K562 (cell line): ENCODE measurements around the gene DUSP23. TPM values are rescaled to one million over a fixed set of nuclear protein-coding genes. Genes with fewer than 3 reads are reported as not detected.
A peak's percentile ranks its signal among the peaks of the same experiment; 100 is the strongest.

Source experiments
- ARNT ChIP-seq, 2 experiments: fragments of 450-650 bp; IDR thresholded peaks; 2 replicates each; pipeline ENCODE4 v1.6.1; 2016; ENCODE audit warnings: mild to moderate bottlenecking in 1 of 2
- BRD9 ChIP-seq: fragments of 450-650 bp; IDR thresholded peaks from 2 replicates; pipeline ENCODE4 v1.6.1; 2018; ENCODE audit warnings: low read depth; ENCODE audit not compliant: partially characterized antibody
- ILK ChIP-seq: fragments of 450-650 bp; IDR thresholded peaks from 2 replicates; pipeline ENCODE4 v1.6.1; 2016; ENCODE audit warnings: missing genetic modification characterization, low read depth, mild to moderate bottlenecking, missing compliant biosample characterization, moderate library complexity, borderline replicate concordance
- MAFK ChIP-seq: IDR thresholded peaks from 2 replicates; pipeline ENCODE4 v1.6.1; 2011; ENCODE audit warnings: low read length, improper control_type of control experiment
- MAZ ChIP-seq, 2 experiments: fragments of 450-650 bp in 1 of 2; sonication (generic) in 1 of 2; formaldehyde crosslinking; IDR thresholded peaks in 1 of 2; conservative IDR thresholded peaks in 1 of 2; 2 replicates each; pipeline versions ENCODE4 v1.4.0 to v1.5.0; 2020; ENCODE audit warnings: mild to moderate bottlenecking in 1 of 2, missing genetic modification reagents in 1 of 2
- MEF2A ChIP-seq: IDR thresholded peaks from 2 replicates; pipeline ENCODE4 v1.6.1; 2011; ENCODE audit warnings: low read depth, mild to moderate bottlenecking, low read length, moderate library complexity; ENCODE audit not compliant: control insufficient read depth
- NUFIP1 ChIP-seq: fragments of 450-650 bp; IDR thresholded peaks from 2 replicates; pipeline ENCODE4 v1.6.1; 2018; ENCODE audit not compliant: partially characterized antibody
- SIN3B ChIP-seq: fragments of 450-650 bp; IDR thresholded peaks from 2 replicates; pipeline ENCODE4 v1.6.1; 2017; ENCODE audit warnings: low read depth, mild to moderate bottlenecking, moderate library complexity
- STAT5B ChIP-seq: fragments of 250-450 bp; sonication (Bioruptor Pico); IDR thresholded peaks from 2 replicates; pipeline ENCODE4 v1.8.0; 2021; ENCODE audit warnings: mild to moderate bottlenecking, inconsistent platforms
- TCF7 ChIP-seq: sonication (generic); IDR thresholded peaks from 2 replicates; pipeline ENCODE4 v1.6.1; 2016; ENCODE audit warnings: antibody characterized with exemption, borderline replicate concordance
- ZNF354B ChIP-seq: fragments of 250-450 bp; sonication (Bioruptor Pico); IDR thresholded peaks from 2 replicates; pipeline ENCODE4 v1.4.0; 2020
- ZNF41 ChIP-seq: fragments of 250-450 bp; sonication (Bioruptor Pico); conservative IDR thresholded peaks from 2 replicates; pipeline ENCODE4 v1.4.0; 2020; ENCODE audit warnings: mild to moderate bottlenecking
- ZNF551 ChIP-seq: fragments of 250-450 bp; sonication (Bioruptor Pico); IDR thresholded peaks from 2 replicates; pipeline ENCODE4 v1.5.0; 2021; ENCODE audit warnings: mild to moderate bottlenecking, moderate library complexity
- ZNF561 ChIP-seq: fragments of 450-650 bp; formaldehyde crosslinking; conservative IDR thresholded peaks from 2 replicates; pipeline ENCODE4 v1.4.0; 2020; ENCODE audit warnings: mild to moderate bottlenecking, moderate library complexity
- ZNF589 ChIP-seq: fragments of 200-800 bp; sonication (Bioruptor generic); IDR thresholded peaks from 2 replicates; pipeline ENCODE4 v1.6.1; 2016; ENCODE audit warnings: low read depth, missing genetic modification characterization, missing compliant biosample characterization
- polyA plus RNA-seq, 8 experiments: library from polyadenylated mRNA; depleted of rRNA in 4 of 8; stranded (reverse) in 5 of 8; unstranded in 3 of 8; fragments of >200 nt; fragmentation: Nextera tagmentation in 2 of 8; fragmentation: Illumina TruSeq in 1 of 8; extraction: Ambion mirVana in 2 of 8; extraction: Trizol in 1 of 8; gene quantifications; 2 replicates each; pipeline versions ENCODE4 v1.2.1 to v1.2.3, GENCODE V29; 2011 to 2014; ENCODE audit warnings: inconsistent platforms in 1 of 8, missing spikeins in 1 of 8
- total RNA-seq, 7 experiments: library from RNA; depleted of rRNA in 6 of 7; stranded (reverse); fragments of >200 nt in 6 of 7; fragmentation: Illumina TruSeq in 2 of 7; extraction: Trizol in 2 of 7; gene quantifications; 2 replicates each; pipeline versions ENCODE4 v1.2.1 to v1.2.3, GENCODE V29; 2011 to 2021; ENCODE audit warnings: low replicate concordance in 1 of 7
- TF ChIP-seq, protein P1 (sequence below): sonication (generic); formaldehyde crosslinking; IDR thresholded peaks from 2 replicates; pipeline ENCODE4 v1.8.0; 2022; ENCODE audit warnings: mild to moderate bottlenecking, missing genetic modification reagents
- TF ChIP-seq, protein P2 (sequence below): fragments of 450-650 bp; formaldehyde crosslinking; IDR thresholded peaks from 2 replicates; pipeline ENCODE4 v1.4.0; 2020; ENCODE audit warnings: mild to moderate bottlenecking, mixed read lengths
- TF ChIP-seq, protein P3 (sequence below), 2 experiments: IDR thresholded peaks in 1 of 2; conservative IDR thresholded peaks in 1 of 2; 2 replicates each; pipeline ENCODE4 v1.6.1; 2016; ENCODE audit warnings: low read depth in 2 of 2, mild to moderate bottlenecking in 1 of 2, missing compliant biosample characterization in 1 of 2, missing genetic modification characterization in 1 of 2, moderate library complexity in 1 of 2
- TF ChIP-seq, protein P4 (sequence below): fragments of 250-450 bp; sonication (Bioruptor Pico); IDR thresholded peaks from 2 replicates; pipeline ENCODE4 v1.8.0; 2021; ENCODE audit warnings: moderate library complexity, mild to moderate bottlenecking, inconsistent platforms

The DUSP23 gene
- total and polyA plus RNA-seq, 9 of the 15 experiments (the other 6 are each of a cell fraction or from before 2014, with no cell fraction given), result 1.0 to 34.8 (median 13.7) TPM

DNA sequence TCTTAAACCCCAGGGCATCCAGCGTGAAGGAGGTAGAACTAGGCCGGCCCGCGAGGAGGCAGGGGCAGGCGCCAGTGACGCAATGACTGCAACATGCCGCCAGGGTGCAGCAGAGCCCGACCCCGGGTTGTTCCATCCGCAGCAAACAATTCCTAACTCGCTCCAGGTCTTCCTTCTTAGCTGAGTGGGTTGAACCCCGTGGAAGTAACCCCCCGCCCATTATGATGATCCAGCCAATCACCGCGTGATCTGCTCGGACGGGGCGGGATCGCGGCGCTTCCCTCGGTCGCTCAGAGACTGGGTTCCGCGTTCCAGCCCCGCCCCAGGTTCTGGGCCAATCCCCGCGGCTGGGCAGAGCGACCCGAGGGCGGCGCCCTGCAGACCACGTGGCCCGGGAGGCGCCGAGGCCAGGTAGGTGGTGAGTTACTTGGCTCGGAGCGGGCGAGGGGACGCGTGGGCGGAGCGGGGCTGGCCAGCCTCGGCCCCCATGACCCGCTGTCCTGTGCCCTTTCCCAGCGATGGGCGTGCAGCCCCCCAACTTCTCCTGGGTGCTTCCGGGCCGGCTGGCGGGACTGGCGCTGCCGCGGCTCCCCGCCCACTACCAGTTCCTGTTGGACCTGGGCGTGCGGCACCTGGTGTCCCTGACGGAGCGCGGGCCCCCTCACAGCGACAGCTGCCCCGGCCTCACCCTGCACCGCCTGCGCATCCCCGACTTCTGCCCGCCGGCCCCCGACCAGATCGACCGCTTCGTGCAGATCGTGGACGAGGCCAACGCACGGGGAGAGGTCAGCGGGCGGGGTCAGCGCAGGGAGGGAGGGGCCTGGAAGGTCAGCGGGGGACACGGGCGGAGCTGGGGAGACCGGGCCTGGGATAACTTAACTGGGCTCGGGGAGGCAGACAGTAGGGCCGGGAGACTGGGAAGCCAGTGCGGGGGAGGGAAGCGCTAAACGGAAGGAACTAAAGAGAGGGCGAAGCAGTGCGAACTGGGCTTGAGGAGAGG lies at the start of gene DUSP23 (continued):
- TF ChIP-seq, protein P1, sequence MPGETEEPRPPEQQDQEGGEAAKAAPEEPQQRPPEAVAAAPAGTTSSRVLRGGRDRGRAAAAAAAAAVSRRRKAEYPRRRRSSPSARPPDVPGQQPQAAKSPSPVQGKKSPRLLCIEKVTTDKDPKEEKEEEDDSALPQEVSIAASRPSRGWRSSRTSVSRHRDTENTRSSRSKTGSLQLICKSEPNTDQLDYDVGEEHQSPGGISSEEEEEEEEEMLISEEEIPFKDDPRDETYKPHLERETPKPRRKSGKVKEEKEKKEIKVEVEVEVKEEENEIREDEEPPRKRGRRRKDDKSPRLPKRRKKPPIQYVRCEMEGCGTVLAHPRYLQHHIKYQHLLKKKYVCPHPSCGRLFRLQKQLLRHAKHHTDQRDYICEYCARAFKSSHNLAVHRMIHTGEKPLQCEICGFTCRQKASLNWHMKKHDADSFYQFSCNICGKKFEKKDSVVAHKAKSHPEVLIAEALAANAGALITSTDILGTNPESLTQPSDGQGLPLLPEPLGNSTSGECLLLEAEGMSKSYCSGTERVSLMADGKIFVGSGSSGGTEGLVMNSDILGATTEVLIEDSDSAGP (CRISPR knock-in tag), result no peak
- TF ChIP-seq TCF7 (no peak), MAFK (no peak), ZNF551 (no peak), ZNF561 (CRISPR knock-in tag) (no peak), STAT5B (no peak), ZNF589 (CRISPR knock-in tag) (peak; percentile 26; the same call in 1 of the 2 replicates), MAZ (CRISPR knock-in tag; conservative IDR thresholded peaks at IDR 0.05 in 1 of 2, IDR thresholded peaks at IDR 0.05 in 1 of 2) (peak; percentile 78 to 83; a peak in 1 of 4 replicates), MEF2A (no peak), BRD9 (no peak), ZNF354B (CRISPR knock-in tag) (no peak), ILK (no peak), NUFIP1 (no peak), ARNT (IDR thresholded peaks at IDR 0.05) (no peak), ZNF41 (CRISPR knock-in tag) (no peak), SIN3B (no peak)
- TF ChIP-seq, protein P2, sequence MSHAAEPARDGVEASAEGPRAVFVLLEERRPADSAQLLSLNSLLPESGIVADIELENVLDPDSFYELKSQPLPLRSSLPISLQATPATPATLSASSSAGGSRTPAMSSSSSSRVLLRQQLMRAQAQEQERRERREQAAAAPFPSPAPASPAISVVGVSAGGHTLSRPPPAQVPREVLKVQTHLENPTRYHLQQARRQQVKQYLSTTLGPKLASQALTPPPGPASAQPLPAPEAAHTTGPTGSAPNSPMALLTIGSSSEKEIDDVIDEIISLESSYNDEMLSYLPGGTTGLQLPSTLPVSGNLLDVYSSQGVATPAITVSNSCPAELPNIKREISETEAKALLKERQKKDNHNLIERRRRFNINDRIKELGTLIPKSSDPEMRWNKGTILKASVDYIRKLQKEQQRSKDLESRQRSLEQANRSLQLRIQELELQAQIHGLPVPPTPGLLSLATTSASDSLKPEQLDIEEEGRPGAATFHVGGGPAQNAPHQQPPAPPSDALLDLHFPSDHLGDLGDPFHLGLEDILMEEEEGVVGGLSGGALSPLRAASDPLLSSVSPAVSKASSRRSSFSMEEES (CRISPR knock-in tag), result peak; percentile 42
- TF ChIP-seq, protein P3, sequence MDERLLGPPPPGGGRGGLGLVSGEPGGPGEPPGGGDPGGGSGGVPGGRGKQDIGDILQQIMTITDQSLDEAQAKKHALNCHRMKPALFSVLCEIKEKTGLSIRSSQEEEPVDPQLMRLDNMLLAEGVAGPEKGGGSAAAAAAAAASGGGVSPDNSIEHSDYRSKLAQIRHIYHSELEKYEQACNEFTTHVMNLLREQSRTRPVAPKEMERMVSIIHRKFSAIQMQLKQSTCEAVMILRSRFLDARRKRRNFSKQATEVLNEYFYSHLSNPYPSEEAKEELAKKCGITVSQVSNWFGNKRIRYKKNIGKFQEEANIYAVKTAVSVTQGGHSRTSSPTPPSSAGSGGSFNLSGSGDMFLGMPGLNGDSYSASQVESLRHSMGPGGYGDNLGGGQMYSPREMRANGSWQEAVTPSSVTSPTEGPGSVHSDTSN (CRISPR knock-in tag; IDR thresholded peaks at IDR 0.05; ENCODE audit: low read depth), result no peak
- TF ChIP-seq, protein P3 (tag; conservative IDR thresholded peaks at IDR 0.05; ENCODE audit: low read depth), result 0 out of 2 replicates have a peak, but pooled peaks have one; percentile 5
- TF ChIP-seq, protein P4, sequence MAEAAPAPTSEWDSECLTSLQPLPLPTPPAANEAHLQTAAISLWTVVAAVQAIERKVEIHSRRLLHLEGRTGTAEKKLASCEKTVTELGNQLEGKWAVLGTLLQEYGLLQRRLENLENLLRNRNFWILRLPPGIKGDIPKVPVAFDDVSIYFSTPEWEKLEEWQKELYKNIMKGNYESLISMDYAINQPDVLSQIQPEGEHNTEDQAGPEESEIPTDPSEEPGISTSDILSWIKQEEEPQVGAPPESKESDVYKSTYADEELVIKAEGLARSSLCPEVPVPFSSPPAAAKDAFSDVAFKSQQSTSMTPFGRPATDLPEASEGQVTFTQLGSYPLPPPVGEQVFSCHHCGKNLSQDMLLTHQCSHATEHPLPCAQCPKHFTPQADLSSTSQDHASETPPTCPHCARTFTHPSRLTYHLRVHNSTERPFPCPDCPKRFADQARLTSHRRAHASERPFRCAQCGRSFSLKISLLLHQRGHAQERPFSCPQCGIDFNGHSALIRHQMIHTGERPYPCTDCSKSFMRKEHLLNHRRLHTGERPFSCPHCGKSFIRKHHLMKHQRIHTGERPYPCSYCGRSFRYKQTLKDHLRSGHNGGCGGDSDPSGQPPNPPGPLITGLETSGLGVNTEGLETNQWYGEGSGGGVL (CRISPR knock-in tag), result no peak
